H9 (cell line): ENCODE measurements around the gene CADM4. TPM values are rescaled to one million over a fixed set of nuclear protein-coding genes. Genes with fewer than 3 reads are reported as not detected.

Source experiments
- DNase-seq: peaks from one replicate; pipeline ENCODE4 v3.0.0-alpha.2; 2017
- H2AFZ ChIP-seq: one replicate; pipeline ENCODE4 v1.6.1; 2013; ENCODE audit warnings: mild to moderate bottlenecking, low read length, control low read depth, moderate library complexity
- H2AK5ac ChIP-seq: 2 replicates; pipeline ENCODE4 v1.6.1; 2013; ENCODE audit warnings: low read length, control low read depth, mixed read lengths; ENCODE audit not compliant: insufficient read length
- H2BK120ac ChIP-seq: one replicate; pipeline ENCODE4 v1.6.1; 2013; ENCODE audit warnings: low read depth, mild to moderate bottlenecking, low read length, control low read depth, inconsistent platforms; ENCODE audit not compliant: poor library complexity, severe bottlenecking
- H2BK12ac ChIP-seq: 2 replicates; pipeline ENCODE4 v1.6.1; 2013; ENCODE audit warnings: low read length, control low read depth, mixed read lengths, low read depth; ENCODE audit not compliant: insufficient read length
- H2BK15ac ChIP-seq: 2 replicates; pipeline ENCODE4 v1.6.1; 2013; ENCODE audit warnings: low read depth, low read length, control low read depth
- H2BK20ac ChIP-seq: one replicate; pipeline ENCODE4 v1.6.1; 2013; ENCODE audit warnings: low read depth, mild to moderate bottlenecking, low read length, control low read depth, inconsistent platforms; ENCODE audit not compliant: poor library complexity, severe bottlenecking
- H2BK5ac ChIP-seq: 2 replicates; pipeline ENCODE4 v1.6.1; 2013; ENCODE audit warnings: low read length, control low read depth, mixed read lengths; ENCODE audit not compliant: insufficient read length
- H3K14ac ChIP-seq: 2 replicates; pipeline ENCODE4 v1.6.1; 2013; ENCODE audit warnings: low read length, control low read depth; ENCODE audit not compliant: insufficient read depth
- H3K18ac ChIP-seq: 2 replicates; pipeline ENCODE4 v1.6.1; 2013; ENCODE audit warnings: low read depth, mild to moderate bottlenecking, mixed read lengths, low read length, control low read depth; ENCODE audit not compliant: insufficient read length
- H3K23ac ChIP-seq: 2 replicates; pipeline ENCODE4 v1.6.1; 2013; ENCODE audit warnings: low read length, control low read depth, mixed read lengths, low read depth; ENCODE audit not compliant: insufficient read length
- H3K23me2 ChIP-seq: 2 replicates; pipeline ENCODE4 v1.6.1; 2013; ENCODE audit warnings: low read depth, mild to moderate bottlenecking, mixed read lengths, low read length, control low read depth; ENCODE audit not compliant: insufficient read length, poor library complexity, severe bottlenecking
- H3K27ac ChIP-seq: 2 replicates; pipeline ENCODE4 v1.5.1; 2013; ENCODE audit warnings: low read length, control low read depth, mixed read lengths, low read depth; ENCODE audit not compliant: insufficient read length
- H3K27me3 ChIP-seq: 2 replicates; pipeline ENCODE4 v1.6.1; 2013; ENCODE audit warnings: low read length, control low read depth, inconsistent platforms; ENCODE audit not compliant: insufficient read depth
- H3K4ac ChIP-seq: 2 replicates; pipeline ENCODE4 v1.6.1; 2013; ENCODE audit warnings: low read depth, mild to moderate bottlenecking, control low read depth, inconsistent platforms, low read length, moderate library complexity
- H3K4me1 ChIP-seq: 2 replicates; pipeline ENCODE4 v1.6.1; 2013; ENCODE audit warnings: low read length, control low read depth, inconsistent platforms; ENCODE audit not compliant: insufficient read depth
- H3K4me2 ChIP-seq: 2 replicates; pipeline ENCODE4 v1.6.1; 2013; ENCODE audit warnings: low read length, control low read depth, mixed read lengths; ENCODE audit not compliant: insufficient read length, insufficient read depth
- H3K56ac ChIP-seq: 2 replicates; pipeline ENCODE4 v1.6.1; 2013; ENCODE audit warnings: low read depth, mild to moderate bottlenecking, mixed read lengths, low read length, control low read depth; ENCODE audit not compliant: insufficient read length
- H3K79me1 ChIP-seq: 2 replicates; pipeline ENCODE4 v1.6.1; 2013; ENCODE audit warnings: low read depth, mild to moderate bottlenecking, moderate library complexity, low read length, control low read depth, inconsistent platforms; ENCODE audit not compliant: insufficient read depth, poor library complexity, severe bottlenecking
- H3K79me2 ChIP-seq: 2 replicates; pipeline ENCODE4 v1.6.1; 2013; ENCODE audit warnings: low read length, control low read depth, inconsistent platforms; ENCODE audit not compliant: insufficient read depth
- H3K9ac ChIP-seq: 2 replicates; pipeline ENCODE4 v1.6.1; 2013; ENCODE audit warnings: low read length, control low read depth, mixed read lengths; ENCODE audit not compliant: insufficient read length; ENCODE audit errors: extremely low read depth
- H3K9me3 ChIP-seq: one replicate; pipeline ENCODE4 v1.6.1; 2013; ENCODE audit warnings: low read depth, low read length, inconsistent platforms; ENCODE audit not compliant: control insufficient read depth
- H3T11ph ChIP-seq: one replicate; pipeline ENCODE4 v1.6.1; 2013; ENCODE audit warnings: mild to moderate bottlenecking, low read length, control low read depth, inconsistent platforms
- H4K20me1 ChIP-seq: one replicate; pipeline ENCODE4 v1.6.1; 2013; ENCODE audit not compliant: control insufficient read depth, insufficient read length, insufficient read depth
- H4K5ac ChIP-seq: 2 replicates; pipeline ENCODE4 v1.6.1; 2013; ENCODE audit warnings: low read depth, mild to moderate bottlenecking, mixed read lengths, low read length, control low read depth; ENCODE audit not compliant: insufficient read length
- H4K8ac ChIP-seq: replicated peaks from 2 replicates; pipeline ENCODE4 v1.6.1; 2013; ENCODE audit warnings: low read length, control low read depth, mixed read lengths, low read depth; ENCODE audit not compliant: insufficient read length
- H4K91ac ChIP-seq: 2 replicates; pipeline ENCODE4 v1.6.1; 2013; ENCODE audit warnings: low read depth, mild to moderate bottlenecking, moderate library complexity, mixed read lengths, low read length, control low read depth; ENCODE audit not compliant: insufficient read length
- H3K27ac Mint-ChIP-seq, 3 experiments: 2 replicates in 2 of 3; 3 replicates in 1 of 3; pipeline ENCODE4 v1.8.0; 2020 to 2021; ENCODE audit warnings: mixed read lengths in 3 of 3, mild to moderate bottlenecking in 1 of 3, moderate library complexity in 1 of 3
- H3K27me3 Mint-ChIP-seq: 2 replicates; pipeline ENCODE4 v1.8.0; 2021; ENCODE audit warnings: low read depth, mild to moderate bottlenecking, moderate library complexity, mixed read lengths
- H3K36me3 Mint-ChIP-seq, 3 experiments: 2 replicates in 2 of 3; 3 replicates in 1 of 3; pipeline ENCODE4 v1.8.0; 2020 to 2021; ENCODE audit warnings: low read depth in 3 of 3, mixed read lengths in 3 of 3; ENCODE audit not compliant: insufficient read depth in 1 of 3
- H3K4me1 Mint-ChIP-seq, 2 experiments: 2 replicates each; pipeline ENCODE4 v1.8.0; 2020; ENCODE audit warnings: mixed read lengths in 2 of 2
- H3K4me3 Mint-ChIP-seq, 2 experiments: 2 replicates in 1 of 2; 3 replicates in 1 of 2; pipeline ENCODE4 v1.8.0; 2020 to 2021; ENCODE audit warnings: mild to moderate bottlenecking in 2 of 2, mixed read lengths in 2 of 2, moderate library complexity in 1 of 2
- H3K9me3 Mint-ChIP-seq, 2 experiments: 2 replicates in 1 of 2; 3 replicates in 1 of 2; pipeline ENCODE4 v1.8.0; 2020; ENCODE audit warnings: mild to moderate bottlenecking in 2 of 2, mixed read lengths in 2 of 2, moderate library complexity in 1 of 2
- CTCF ChIP-seq: fragments of 200-600 bp; sonication (generic); conservative IDR thresholded peaks from 3 replicates; pipeline ENCODE4 v1.8.0; 2021; ENCODE audit warnings: antibody characterized with exemption, mild to moderate bottlenecking
- WGBS: extraction: QIAGEN DNeasy Blood & Tissue Kit; methylation state at CpG from one replicate; pipeline ENCODE4 v1.1.7; 2013; ENCODE audit warnings: missing lambda C conversion rate, low lambda C conversion rate, mixed read lengths; ENCODE audit not compliant: insufficient read length; ENCODE audit errors: extremely low coverage; 5-methylcytosine and 5-hydroxymethylcytosine counted together
- total RNA-seq: library from RNA; stranded (reverse); gene quantifications from 2 replicates; pipeline ENCODE4 v1.2.1, GENCODE V29; 2021

The CADM4 gene
- total RNA-seq, 1 experiment from 2014 or later, result 10.2 TPM

DNA sequence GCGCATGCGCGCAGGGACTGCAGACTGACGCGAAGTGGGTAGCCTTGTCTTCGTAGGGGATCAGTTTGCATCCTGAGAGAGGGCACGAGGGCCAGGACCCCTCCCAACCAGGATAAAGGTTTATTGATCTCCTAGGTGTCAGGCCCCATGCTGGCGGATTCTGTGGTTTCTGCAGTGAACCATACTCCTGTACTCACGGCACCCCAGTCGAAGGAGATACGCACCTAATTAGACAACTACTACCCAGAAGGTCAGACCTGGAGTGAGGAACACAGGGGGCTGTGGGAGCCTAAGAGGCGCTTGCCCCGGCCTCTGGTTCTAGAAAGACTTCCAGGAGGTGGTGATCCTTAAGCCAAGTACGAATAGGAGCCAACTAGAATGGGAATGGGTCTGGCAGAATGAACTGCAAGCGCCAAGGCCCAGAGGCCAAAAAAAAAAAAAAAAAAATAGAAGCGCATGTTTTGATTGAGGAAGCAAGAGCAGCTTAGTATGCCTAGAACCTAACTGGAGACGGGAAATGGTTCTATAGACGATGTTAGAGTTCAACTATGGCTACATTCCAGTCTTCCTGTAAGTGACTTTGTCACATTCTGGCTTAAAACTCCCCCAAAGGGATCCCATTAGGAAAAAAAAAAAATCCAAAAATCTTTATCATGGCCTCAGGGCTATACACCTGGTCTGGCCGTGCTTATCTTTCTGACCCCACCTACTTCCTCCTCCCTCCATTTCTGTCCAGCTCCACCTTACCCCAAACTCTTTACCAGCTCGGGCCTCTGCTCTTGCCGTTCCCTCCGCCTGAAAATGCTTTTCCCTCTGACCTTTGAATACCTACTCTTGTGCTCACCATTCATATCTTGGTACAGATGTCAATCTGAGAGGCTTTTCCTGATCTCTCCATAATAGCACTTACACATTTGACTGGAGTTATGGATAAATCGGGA is 19.3 kb downstream of the CADM4 start:
- Histone ChIP-seq H3K14ac (0 out of 2 replicates have a peak overlapping the region, but pooled peaks have one; percentile 67), H3K9ac (peak overlapping the region; percentile 12), H2BK15ac (no peak overlapping the region), H3K79me1 (no peaks in the 10 kb centered on the region), H2BK12ac (no peak overlapping the region), H3K23me2 (peaks cover 14% of the 10 kb centered on the region), H3K56ac (peak overlapping the region; percentile 11), H2BK20ac (no peak overlapping the region), H2BK120ac (no peak overlapping the region), H2AK5ac (no peak overlapping the region), H3K4me2 (peak overlapping the region; percentile 75), H3T11ph (no peak overlapping the region), H4K5ac (no peak overlapping the region), H3K4ac (no peak overlapping the region), H3K23ac (no peak overlapping the region), H2AFZ (no peak overlapping the region), H4K8ac (no peak overlapping the region), H3K9me3 (no peaks in the 10 kb centered on the region), H3K4me1 (no peaks in the 10 kb centered on the region; the same call in none of the 2 replicates), H4K20me1 (no peaks in the 10 kb centered on the region), H2BK5ac (no peak overlapping the region), H3K79me2 (no peaks in the 10 kb centered on the region), H3K27me3 (no peaks in the 10 kb centered on the region), H3K27ac (peak overlapping the region; percentile 24), H3K18ac (peak overlapping the region; percentile 33), H4K91ac (no peak overlapping the region)
- Mint-ChIP-seq H3K36me3 (peaks cover 9 to 17% (median 9%) of the 10 kb centered on the region in 3 experiments; a peak in 5 of 7 replicates), H3K9me3 (no peaks in the 10 kb centered on the region; a peak in 1 of 5 replicates), H3K27me3 (no peaks in the 10 kb centered on the region), H3K4me1 (peaks cover 25 to 37% of the 10 kb centered on the region in 2 experiments), H3K27ac (peak overlapping the region; percentile 99 to 100 (median 100); a peak in 6 of 7 replicates), H3K4me3 (peak overlapping the region; percentile 83 to 87)
- TF ChIP-seq CTCF, result no peak
- no CpG with 5 or more reads among the region's 23 CpGs for WGBS
- no peak for DNase-seq
